ENCODE measurements around the gene MTUS2.

DNA sequence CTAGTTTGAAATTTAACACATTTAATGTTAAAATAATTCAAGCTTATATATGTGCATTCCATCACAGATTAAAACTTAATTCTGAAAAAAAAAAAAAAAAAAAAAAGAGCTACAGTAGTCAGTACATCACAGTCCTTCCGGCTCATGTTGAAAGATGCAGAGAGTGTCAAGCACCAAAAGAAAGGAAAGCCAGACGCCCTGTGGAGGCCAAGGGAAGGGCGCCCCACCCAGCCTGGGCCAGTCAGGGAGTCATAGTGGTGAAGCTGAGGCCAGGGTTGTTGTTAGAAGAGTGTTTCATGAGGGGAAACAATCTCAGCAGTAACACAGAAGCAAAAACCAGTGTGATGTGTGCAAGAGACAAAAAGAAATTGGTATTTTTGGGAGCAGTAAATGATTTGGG, 375.3 kb downstream of the MTUS2 start:
- TF ChIP-seq TAF1 (IDR thresholded peaks at IDR 0.05; ENCODE audit: low read depth, low read length) (no peak), POLR2A (IDR thresholded peaks at IDR 0.05; ENCODE audit: low read depth, low read length) (no peak)
